PC-3 (cell line): ENCODE results near the gene SSU72. TPM values are rescaled to one million over a fixed set of nuclear protein-coding genes. Genes with fewer than 3 reads are reported as not detected.

Experiments
- ATAC-seq: fragments of 200-7000 bp; cut with Tn5 transposase; 2 replicates; pipeline ENCODE4 v1.9.1; 2020; ENCODE audit warnings: mild to moderate bottlenecking, moderate library complexity
- BruUV-seq: library from RNA; stranded (reverse); fragments of 400-500 nt; replicated peaks from 2 replicates; lab custom pipeline; 2021; lab: Mats Ljungman, UMichigan
- CTCF ChIA-PET: fragments of 300-600 bp; sonication (Branson Sonifier 250); formaldehyde crosslinking; loops from one replicate; lab custom pipeline; 2022; ENCODE audit warnings: antibody characterized with exemption; lab: Charles Lee
- POLR2A ChIA-PET: fragments of 300-600 bp; sonication (Branson Sonifier 250); formaldehyde crosslinking; loops from one replicate; lab custom pipeline; 2022; ENCODE audit warnings: antibody characterized with exemption; ENCODE audit not compliant: unreplicated experiment; lab: Charles Lee
- DNase-seq: peaks from one replicate; pipeline ENCODE4 v3.0.0-alpha.2; 2015
- H2AFZ ChIP-seq: fragments of 300-600 bp; sonication (generic); 2 replicates; pipeline ENCODE4 v1.6.0; 2016; ENCODE audit warnings: antibody characterized with exemption, low read length
- H3F3A ChIP-seq: fragments of 300-600 bp; sonication (generic); one replicate; pipeline ENCODE4 v1.6.0; 2017; ENCODE audit warnings: antibody characterized with exemption, low read length, control low read depth, mild to moderate bottlenecking; ENCODE audit not compliant: unreplicated experiment
- H3K27ac ChIP-seq: fragments of 300-600 bp; sonication (generic); 2 replicates; pipeline ENCODE4 v1.5.1; 2016; ENCODE audit warnings: mild to moderate bottlenecking, low read length
- H3K27me3 ChIP-seq: fragments of 300-600 bp; sonication (generic); 2 replicates; pipeline ENCODE4 v1.6.1; 2016; ENCODE audit warnings: low read length, mixed read lengths
- H3K36me3 ChIP-seq: fragments of 300-600 bp; sonication (generic); 2 replicates; pipeline ENCODE4 v1.6.1; 2016; ENCODE audit warnings: low read depth, mixed run types, low read length, mixed read lengths
- H3K4me1 ChIP-seq: fragments of 300-600 bp; sonication (generic); 2 replicates; pipeline ENCODE4 v1.5.1; 2016; ENCODE audit warnings: low read length; ENCODE audit not compliant: insufficient read depth
- H3K4me2 ChIP-seq: fragments of 300-600 bp; sonication (generic); 2 replicates; pipeline ENCODE4 v1.6.0; 2016; ENCODE audit warnings: low read length
- H3K4me3 ChIP-seq: fragments of 300-600 bp; sonication (generic); 2 replicates; pipeline ENCODE4 v1.5.1; 2016; ENCODE audit warnings: mild to moderate bottlenecking, low read length, mixed read lengths
- H3K79me2 ChIP-seq: fragments of 300-600 bp; sonication (generic); 2 replicates; pipeline ENCODE4 v1.6.1; 2017; ENCODE audit warnings: low read length, mixed read lengths
- H3K9ac ChIP-seq: fragments of 300-600 bp; sonication (generic); 2 replicates; pipeline ENCODE4 v1.6.0; 2016; ENCODE audit warnings: mild to moderate bottlenecking, low read length
- H3K9me2 ChIP-seq: fragments of 300-600 bp; sonication (generic); replicated peaks from 2 replicates; pipeline ENCODE4 v1.6.1; 2016; ENCODE audit warnings: mixed run types, low read length, mixed read lengths
- H3K9me3 ChIP-seq: fragments of 300-600 bp; sonication (generic); 2 replicates; pipeline ENCODE4 v1.6.1; 2016; ENCODE audit warnings: low read length, mixed read lengths
- H4K20me1 ChIP-seq: fragments of 300-600 bp; sonication (generic); 2 replicates; pipeline ENCODE4 v1.6.1; 2016; ENCODE audit warnings: low read length, mixed read lengths
- EZH2 ChIP-seq: fragments of 300-600 bp; sonication (generic); IDR thresholded peaks from one replicate; pipeline ENCODE4 v1.6.1; 2017; ENCODE audit warnings: antibody characterized with exemption, mild to moderate bottlenecking, low read length; ENCODE audit not compliant: unreplicated experiment
- EZH2phosphoT487 ChIP-seq: fragments of 300-600 bp; sonication (generic); IDR thresholded peaks from 2 replicates; pipeline ENCODE4 v1.6.1; 2018; ENCODE audit warnings: mild to moderate bottlenecking, antibody characterized with exemption, low read length, borderline replicate concordance
- intact Hi-C: fragments of 100-400 bp; cut with micrococcal nuclease; formaldehyde crosslinking; loops from 2 replicates; pipeline ENCODE4 v1.9.0; 2023
- total RNA-seq: library from RNA; depleted of rRNA; stranded (reverse); fragments of >200 nt; gene quantifications from 2 replicates; pipeline ENCODE4 v1.2.3, GENCODE V29; 2014
- TF ChIP-seq, protein P1 (sequence below): fragments of 300-600 bp; sonication (generic); conservative IDR thresholded peaks from 2 replicates; pipeline ENCODE4 v1.5.1; 2017; ENCODE audit warnings: antibody characterized with exemption, low read depth, mild to moderate bottlenecking, low read length

SSU72 gene
- total RNA-seq, 1 experiment from 2014 or later = 283 TPM

- Histone ChIP-seq H3K9me3 (no peaks in the 10 kb centered on the region), H3K4me1 (peaks cover 2% of the 10 kb centered on the region; the same call in 1 of the 2 replicates), H3F3A (no peaks in the 10 kb centered on the region), H3K9me2 (no peaks in the 10 kb centered on the region), H3K27me3 (no peaks in the 10 kb centered on the region), H3K4me3 (no peak overlapping the region), H3K27ac (no peak overlapping the region), H2AFZ (no peak overlapping the region), H4K20me1 (peaks cover 14% of the 10 kb centered on the region; the same call in 1 of the 2 replicates), H3K36me3 (peaks cover 7% of the 10 kb centered on the region; the same call in 1 of the 2 replicates), H3K79me2 (peaks cover 46% of the 10 kb centered on the region), H3K4me2 (no peak overlapping the region), H3K9ac (no peak overlapping the region)
- ATAC-seq = no peak
- BruUV-seq = no TSS peak
- no peak for DNase-seq
- POLR2A ChIA-PET = no interaction called here
- intact Hi-C loops = no loop called here
- TF ChIP-seq, protein P1, sequence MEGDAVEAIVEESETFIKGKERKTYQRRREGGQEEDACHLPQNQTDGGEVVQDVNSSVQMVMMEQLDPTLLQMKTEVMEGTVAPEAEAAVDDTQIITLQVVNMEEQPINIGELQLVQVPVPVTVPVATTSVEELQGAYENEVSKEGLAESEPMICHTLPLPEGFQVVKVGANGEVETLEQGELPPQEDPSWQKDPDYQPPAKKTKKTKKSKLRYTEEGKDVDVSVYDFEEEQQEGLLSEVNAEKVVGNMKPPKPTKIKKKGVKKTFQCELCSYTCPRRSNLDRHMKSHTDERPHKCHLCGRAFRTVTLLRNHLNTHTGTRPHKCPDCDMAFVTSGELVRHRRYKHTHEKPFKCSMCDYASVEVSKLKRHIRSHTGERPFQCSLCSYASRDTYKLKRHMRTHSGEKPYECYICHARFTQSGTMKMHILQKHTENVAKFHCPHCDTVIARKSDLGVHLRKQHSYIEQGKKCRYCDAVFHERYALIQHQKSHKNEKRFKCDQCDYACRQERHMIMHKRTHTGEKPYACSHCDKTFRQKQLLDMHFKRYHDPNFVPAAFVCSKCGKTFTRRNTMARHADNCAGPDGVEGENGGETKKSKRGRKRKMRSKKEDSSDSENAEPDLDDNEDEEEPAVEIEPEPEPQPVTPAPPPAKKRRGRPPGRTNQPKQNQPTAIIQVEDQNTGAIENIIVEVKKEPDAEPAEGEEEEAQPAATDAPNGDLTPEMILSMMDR = no peak
- TF ChIP-seq EZH2phosphoT487 = no peak
- TF ChIP-seq EZH2 = no peak
- CTCF ChIA-PET = no interaction called here
Measured at GRCh38 chr1:1550087-1550486, 24.6 kb downstream of the SSU72 start.

DNA sequence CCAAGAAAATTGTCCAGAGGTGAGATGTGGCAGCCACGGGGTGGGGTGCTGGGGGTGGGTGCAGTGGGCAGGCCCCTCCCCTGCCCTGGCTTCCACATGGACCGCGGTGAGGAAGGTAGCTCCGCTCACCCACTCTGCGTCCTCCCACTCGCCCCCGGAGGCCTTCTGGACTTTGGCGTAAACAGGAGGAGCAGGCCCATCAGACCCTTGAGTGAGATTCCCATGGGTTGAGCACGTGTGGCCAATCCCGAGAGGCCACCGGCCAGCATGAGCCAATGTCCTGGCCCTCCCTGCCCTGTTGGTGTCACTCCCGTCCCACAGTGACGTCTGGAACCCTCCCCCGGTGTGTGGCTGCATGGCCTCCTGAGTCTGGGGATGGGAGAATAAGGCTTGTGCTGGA, 26.1 kb downstream of the SSU72 start:
- Histone ChIP-seq H4K20me1 (peaks cover 5% of the 10 kb centered on the region; the same call in 1 of the 2 replicates), H3K79me2 (peaks cover 31% of the 10 kb centered on the region), H3K27me3 (no peaks in the 10 kb centered on the region), H3K36me3 (peaks cover 13% of the 10 kb centered on the region; the same call in 1 of the 2 replicates), H3K4me3 (no peak overlapping the region), H3K9me2 (no peaks in the 10 kb centered on the region), H3K9me3 (no peaks in the 10 kb centered on the region), H3K27ac (no peak overlapping the region), H2AFZ (no peak overlapping the region), H3K4me2 (no peak overlapping the region), H3F3A (no peaks in the 10 kb centered on the region), H3K4me1 (no peaks in the 10 kb centered on the region), H3K9ac (no peak overlapping the region)
- no peak for ATAC-seq
- ChIA-PET POLR2A (no interaction called here), CTCF (interaction anchor here (0.5 to 0.6 kb wide), 2 partner anchors 24 to 129 kb away, joined by 3 read pairs; no protein-coding TSS in a partner anchor)
- intact Hi-C loops = no loop called here
- no peak for DNase-seq
- BruUV-seq = no TSS peak
- TF ChIP-seq EZH2 (no peak), EZH2phosphoT487 (no peak)
- TF ChIP-seq, protein P1 = no peak

- no peaks in the 10 kb centered on the region for H3F3A ChIP-seq
- H3K27ac ChIP-seq = no peak overlapping the region
- no TSS peak for BruUV-seq
- no peak overlapping the region for H3K4me2 ChIP-seq
- peaks cover 29% of the 10 kb centered on the region for H3K79me2 ChIP-seq
- H3K4me3 ChIP-seq = no peak overlapping the region
- CTCF ChIA-PET = no interaction called here
- DNase-seq (no peak), ATAC-seq (no peak)
- H3K9me2 ChIP-seq = no peaks in the 10 kb centered on the region
- H3K4me1 ChIP-seq = no peaks in the 10 kb centered on the region
- H2AFZ ChIP-seq = no peak overlapping the region
- intact Hi-C loops = no loop called here
- H3K9ac ChIP-seq = no peak overlapping the region
- H3K36me3 ChIP-seq = peaks cover 20% of the 10 kb centered on the region; the same call in 1 of the 2 replicates
- H3K9me3 ChIP-seq = no peaks in the 10 kb centered on the region
- TF ChIP-seq EZH2phosphoT487 = no peak
- no peak for TF ChIP-seq EZH2
- TF ChIP-seq, protein P1 = no peak
- no peaks in the 10 kb centered on the region for H3K27me3 ChIP-seq
- POLR2A ChIA-PET = no interaction called here
- peaks cover 5% of the 10 kb centered on the region; the same call in 1 of the 2 replicates for H4K20me1 ChIP-seq
Measured at GRCh38 chr1:1547476-1547875, 27.2 kb downstream of the SSU72 start.
